IMR-90 (cell line): Measurements from ENCODE around the gene KIAA0408. TPM values are rescaled to one million over a fixed set of nuclear protein-coding genes. Genes with fewer than 3 reads are reported as not detected.
A peak's percentile ranks its signal among the peaks of the same experiment; 100 is the strongest.

Experiments used
- ATAC-seq: fragments of 200-7000 bp; cut with Tn5 transposase; 2 replicates; pipeline ENCODE4 v1.9.1; 2020; ENCODE audit warnings: low read depth, mild to moderate bottlenecking, moderate library complexity
- BruUV-seq: library from RNA; stranded (reverse); fragments of 400-500 nt; replicated peaks from 2 replicates; lab custom pipeline; 2021; lab: Mats Ljungman, UMichigan
- CTCF ChIA-PET: fragments of 300-600 bp; formaldehyde crosslinking; extraction: SDS; loops from one replicate; lab custom pipeline; 2021; ENCODE audit warnings: antibody characterized with exemption; lab: Yijun Ruan, JAX
- POLR2A ChIA-PET: fragments of 300-600 bp; sonication (Branson Sonifier 250); formaldehyde crosslinking; loops from one replicate; lab custom pipeline; 2022; ENCODE audit warnings: antibody characterized with exemption; ENCODE audit not compliant: unreplicated experiment; lab: Charles Lee
- DNase-seq: peaks from one replicate; pipeline ENCODE4 v3.0.0; 2013
- H2AFZ ChIP-seq: replicated peaks from 2 replicates; pipeline ENCODE3; 2013; ENCODE audit warnings: low read length, mild to moderate bottlenecking; ENCODE audit not compliant: poor library complexity
- H2AK5ac ChIP-seq: 2 replicates; pipeline ENCODE4 v1.6.1; 2013; ENCODE audit warnings: low read depth, low read length, inconsistent platforms
- H2AK9ac ChIP-seq: replicated peaks from 2 replicates; pipeline ENCODE3; 2013; ENCODE audit warnings: mild to moderate bottlenecking, low read depth, low read length, moderate library complexity; ENCODE audit not compliant: poor library complexity
- H2BK120ac ChIP-seq: 2 replicates; pipeline ENCODE4 v1.6.1; 2013; ENCODE audit warnings: low read depth, low read length, inconsistent platforms
- H2BK15ac ChIP-seq: 3 replicates; pipeline ENCODE4 v1.6.1; 2013; ENCODE audit warnings: low read depth, low read length, inconsistent platforms
- H2BK20ac ChIP-seq: 2 replicates; pipeline ENCODE4 v1.6.1; 2013; ENCODE audit warnings: low read depth, mild to moderate bottlenecking, inconsistent platforms, low read length, moderate library complexity
- H2BK5ac ChIP-seq: 2 replicates; pipeline ENCODE4 v1.6.1; 2013; ENCODE audit warnings: mild to moderate bottlenecking, low read depth, low read length, inconsistent platforms; ENCODE audit not compliant: poor library complexity, severe bottlenecking
- H3K14ac ChIP-seq: replicated peaks from 2 replicates; pipeline ENCODE4 v1.6.1; 2013; ENCODE audit warnings: low read depth, low read length, inconsistent platforms
- H3K18ac ChIP-seq: 2 replicates; pipeline ENCODE4 v1.6.1; 2013; ENCODE audit warnings: low read depth, low read length, control low read depth
- H3K23ac ChIP-seq: 2 replicates; pipeline ENCODE4 v1.6.1; 2013; ENCODE audit warnings: low read depth, low read length, inconsistent platforms
- H3K27ac ChIP-seq: 2 replicates; pipeline ENCODE4 v1.5.1; 2013; ENCODE audit warnings: mild to moderate bottlenecking, control low read depth, low read length; ENCODE audit not compliant: insufficient read depth
- H3K27me3 ChIP-seq: 2 replicates; pipeline ENCODE4 v1.6.1; 2013; ENCODE audit warnings: low read length; ENCODE audit not compliant: control insufficient read depth, insufficient read depth
- H3K36me3 ChIP-seq: 2 replicates; pipeline ENCODE4 v1.6.1; 2013; ENCODE audit warnings: low read length, mixed read lengths; ENCODE audit not compliant: control insufficient read depth, insufficient read depth
- H3K4ac ChIP-seq: 2 replicates; pipeline ENCODE4 v1.6.1; 2013; ENCODE audit warnings: low read depth, low read length, inconsistent platforms
- H3K4me1 ChIP-seq: 2 replicates; pipeline ENCODE4 v1.6.1; 2013; ENCODE audit warnings: low read length, mixed read lengths; ENCODE audit not compliant: control insufficient read depth, insufficient read depth
- H3K4me2 ChIP-seq: 2 replicates; pipeline ENCODE4 v1.6.1; 2013; ENCODE audit warnings: low read depth, mild to moderate bottlenecking, control low read depth, low read length, moderate library complexity
- H3K4me3 ChIP-seq: 2 replicates; pipeline ENCODE4 v1.5.1; 2013; ENCODE audit warnings: low read depth, mild to moderate bottlenecking, control low read depth, low read length, moderate library complexity; ENCODE audit not compliant: insufficient read depth
- H3K56ac ChIP-seq: 2 replicates; pipeline ENCODE4 v1.6.1; 2013; ENCODE audit warnings: low read length, inconsistent platforms; ENCODE audit not compliant: insufficient read depth; ENCODE audit errors: extremely low read depth
- H3K79me1 ChIP-seq, 2 experiments: 2 replicates each; pipeline ENCODE4 v1.6.1; 2013; ENCODE audit warnings: low read length in 2 of 2, inconsistent platforms in 1 of 2, low read depth in 1 of 2
- H3K9ac ChIP-seq: 2 replicates; pipeline ENCODE4 v1.6.1; 2013; ENCODE audit warnings: low read depth, low read length, control low read depth
- H3K9me1 ChIP-seq: 2 replicates; pipeline ENCODE4 v1.6.1; 2013; ENCODE audit warnings: low read length, inconsistent platforms; ENCODE audit not compliant: insufficient read depth
- H3K9me3 ChIP-seq: 2 replicates; pipeline ENCODE4 v1.6.1; 2013; ENCODE audit warnings: low read length; ENCODE audit not compliant: control insufficient read depth, insufficient read depth
- H4K20me1 ChIP-seq: 2 replicates; pipeline ENCODE4 v1.6.1; 2013; ENCODE audit warnings: low read length, inconsistent platforms; ENCODE audit not compliant: insufficient read depth
- H4K5ac ChIP-seq: 2 replicates; pipeline ENCODE4 v1.6.1; 2013; ENCODE audit warnings: mild to moderate bottlenecking, low read depth, low read length, control low read depth
- H4K8ac ChIP-seq, 2 experiments: 2 replicates each; pipeline ENCODE4 v1.6.1; 2013; ENCODE audit warnings: low read depth in 2 of 2, low read length in 2 of 2, control low read depth in 1 of 2, inconsistent platforms in 1 of 2
- H4K91ac ChIP-seq: 2 replicates; pipeline ENCODE4 v1.6.1; 2013; ENCODE audit warnings: low read depth, low read length, inconsistent platforms; ENCODE audit not compliant: insufficient read depth
- CEBPB ChIP-seq: IDR thresholded peaks from 2 replicates; pipeline ENCODE4 v1.6.1; 2012; ENCODE audit warnings: low read depth, low read length, improper control_type of control experiment
- CHD1 ChIP-seq: IDR thresholded peaks from 2 replicates; pipeline ENCODE4 v1.6.1; 2012; ENCODE audit warnings: low read depth, low read length, improper control_type of control experiment
- FOS ChIP-seq: fragments of 150-350 bp; IDR thresholded peaks from 2 replicates; pipeline ENCODE4 v1.6.1; 2016; ENCODE audit warnings: low read depth, low read length
- MAFK ChIP-seq: IDR thresholded peaks from 2 replicates; pipeline ENCODE4 v1.6.1; 2012; ENCODE audit warnings: low read depth, low read length, improper control_type of control experiment
- MAZ ChIP-seq: IDR thresholded peaks from 2 replicates; pipeline ENCODE4 v1.6.1; 2012; ENCODE audit warnings: low read depth, mild to moderate bottlenecking, low read length, improper control_type of control experiment, moderate library complexity, borderline replicate concordance
- NFE2L2 ChIP-seq: fragments of 150-350 bp; IDR thresholded peaks from 2 replicates; pipeline ENCODE4 v1.6.1; 2016; ENCODE audit warnings: low read depth, mild to moderate bottlenecking, low read length
- RAD21 ChIP-seq: IDR thresholded peaks from 2 replicates; pipeline ENCODE4 v1.6.1; 2012; ENCODE audit warnings: low read length, improper control_type of control experiment
- RCOR1 ChIP-seq: IDR thresholded peaks from 2 replicates; pipeline ENCODE4 v1.6.1; 2012; ENCODE audit warnings: mild to moderate bottlenecking, low read length, improper control_type of control experiment; ENCODE audit not compliant: insufficient replicate concordance
- WGBS, 2 experiments: methylation state at CpG; one replicate each; pipeline versions ENCODE4 v1.1.5 to v1.1.7; 2013; ENCODE audit warnings: missing lambda C conversion rate in 2 of 2; ENCODE audit not compliant: insufficient read length in 1 of 2; ENCODE audit errors: extremely low coverage in 2 of 2; 5-methylcytosine and 5-hydroxymethylcytosine counted together
- dilution Hi-C: fragments of 300-500 bp; cut with HindIII; formaldehyde crosslinking; loops from one replicate; pipeline ENCODE4 v1.14.3; 2018; ENCODE audit warnings: low sequenced_read_pairs; ENCODE audit not compliant: unreplicated experiment
- in situ Hi-C: fragments of 300-500 bp; cut with MboI; formaldehyde crosslinking; loops from 3 replicates; pipeline ENCODE4 v1.14.3; 2019; ENCODE audit warnings: low sequenced_read_pairs, inconsistent platforms, mixed read lengths
- intact Hi-C: fragments of 100-400 bp; cut with micrococcal nuclease; formaldehyde crosslinking; loops from 2 replicates; pipeline ENCODE4 v1.10.0; 2022
- polyA plus RNA-seq, 3 experiments: library from polyadenylated mRNA; depleted of rRNA; stranded (reverse); fragments of >200 nt; gene quantifications; 2 replicates each; pipeline ENCODE4 v1.2.3, GENCODE V29; 2012; ENCODE audit warnings: low replicate concordance in 1 of 3
- total RNA-seq: library from RNA; depleted of rRNA; stranded (reverse); fragments of >200 nt; gene quantifications from 2 replicates; pipeline ENCODE4 v1.2.3, GENCODE V29; 2012
- TF ChIP-seq, protein P1 (sequence below): fragments of 150-350 bp; IDR thresholded peaks from 2 replicates; pipeline ENCODE4 v1.6.1; 2017; ENCODE audit warnings: mild to moderate bottlenecking, antibody characterized with exemption, low read length, low read depth
- TF ChIP-seq, protein P2 (sequence below): conservative IDR thresholded peaks from 2 replicates; pipeline ENCODE4 v1.5.1; 2012; ENCODE audit warnings: mild to moderate bottlenecking, low read depth, low read length, improper control_type of control experiment
- TF ChIP-seq, protein P3 (sequence below): fragments of 150-350 bp; IDR thresholded peaks from 2 replicates; pipeline ENCODE4 v1.6.1; 2016; ENCODE audit warnings: low read depth, mild to moderate bottlenecking, low read length, moderate library complexity, borderline replicate concordance

The KIAA0408 gene
- total and polyA plus RNA-seq, 2 of the 4 experiments (the other 2 are of a cell fraction) = 0.90 to 2.9 TPM

DNA sequence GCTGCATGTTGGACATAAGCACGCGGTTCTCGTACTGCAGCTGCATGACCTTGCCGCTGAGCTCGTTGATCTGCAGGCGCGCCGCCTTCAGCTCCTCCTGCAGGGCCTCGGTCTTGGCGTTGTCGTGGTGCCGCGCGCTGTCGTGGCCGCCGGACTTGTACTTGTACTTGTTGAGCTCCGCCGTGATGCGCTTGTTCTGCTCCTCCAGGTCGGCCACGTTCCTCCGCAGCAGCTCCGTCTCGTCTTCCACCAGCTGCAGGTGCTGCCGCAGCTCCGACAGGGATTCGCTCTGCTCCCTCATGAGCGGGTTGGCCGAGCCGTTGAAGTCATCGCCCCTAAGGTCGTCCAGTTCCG is 16.6 kb upstream of the KIAA0408 start:
- H2BK120ac ChIP-seq = no peak overlapping the region

More for the DNA sequence above, 16.6 kb upstream of the KIAA0408 start:
- no peak overlapping the region for H3K4me3 ChIP-seq
- H3K23ac ChIP-seq = no peak overlapping the region
- no peak overlapping the region for H3K56ac ChIP-seq
- peak overlapping the region; percentile 59 for H2AFZ ChIP-seq
- no peaks in the 10 kb centered on the region for H3K36me3 ChIP-seq
- BruUV-seq = no TSS peak
- H4K5ac ChIP-seq = no peak overlapping the region
- in situ Hi-C loops = no loop called here
- H2AK5ac ChIP-seq = no peak overlapping the region
- H3K4ac ChIP-seq = no peak overlapping the region
- H3K27me3 ChIP-seq = no peaks in the 10 kb centered on the region
- H3K27ac ChIP-seq = no peak overlapping the region
- H3K4me2 ChIP-seq = no peak overlapping the region
- H3K9ac ChIP-seq = no peak overlapping the region
- TF ChIP-seq, protein P1, sequence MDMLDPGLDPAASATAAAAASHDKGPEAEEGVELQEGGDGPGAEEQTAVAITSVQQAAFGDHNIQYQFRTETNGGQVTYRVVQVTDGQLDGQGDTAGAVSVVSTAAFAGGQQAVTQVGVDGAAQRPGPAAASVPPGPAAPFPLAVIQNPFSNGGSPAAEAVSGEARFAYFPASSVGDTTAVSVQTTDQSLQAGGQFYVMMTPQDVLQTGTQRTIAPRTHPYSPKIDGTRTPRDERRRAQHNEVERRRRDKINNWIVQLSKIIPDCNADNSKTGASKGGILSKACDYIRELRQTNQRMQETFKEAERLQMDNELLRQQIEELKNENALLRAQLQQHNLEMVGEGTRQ = no peak
- TF ChIP-seq MAZ = no peak
- no peak for TF ChIP-seq CEBPB
- TF ChIP-seq NFE2L2 = no peak
- no peak for TF ChIP-seq RAD21
- no peak for TF ChIP-seq FOS
- TF ChIP-seq, protein P2, sequence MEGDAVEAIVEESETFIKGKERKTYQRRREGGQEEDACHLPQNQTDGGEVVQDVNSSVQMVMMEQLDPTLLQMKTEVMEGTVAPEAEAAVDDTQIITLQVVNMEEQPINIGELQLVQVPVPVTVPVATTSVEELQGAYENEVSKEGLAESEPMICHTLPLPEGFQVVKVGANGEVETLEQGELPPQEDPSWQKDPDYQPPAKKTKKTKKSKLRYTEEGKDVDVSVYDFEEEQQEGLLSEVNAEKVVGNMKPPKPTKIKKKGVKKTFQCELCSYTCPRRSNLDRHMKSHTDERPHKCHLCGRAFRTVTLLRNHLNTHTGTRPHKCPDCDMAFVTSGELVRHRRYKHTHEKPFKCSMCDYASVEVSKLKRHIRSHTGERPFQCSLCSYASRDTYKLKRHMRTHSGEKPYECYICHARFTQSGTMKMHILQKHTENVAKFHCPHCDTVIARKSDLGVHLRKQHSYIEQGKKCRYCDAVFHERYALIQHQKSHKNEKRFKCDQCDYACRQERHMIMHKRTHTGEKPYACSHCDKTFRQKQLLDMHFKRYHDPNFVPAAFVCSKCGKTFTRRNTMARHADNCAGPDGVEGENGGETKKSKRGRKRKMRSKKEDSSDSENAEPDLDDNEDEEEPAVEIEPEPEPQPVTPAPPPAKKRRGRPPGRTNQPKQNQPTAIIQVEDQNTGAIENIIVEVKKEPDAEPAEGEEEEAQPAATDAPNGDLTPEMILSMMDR = no peak
- TF ChIP-seq RCOR1 = no peak
- TF ChIP-seq, protein P3, sequence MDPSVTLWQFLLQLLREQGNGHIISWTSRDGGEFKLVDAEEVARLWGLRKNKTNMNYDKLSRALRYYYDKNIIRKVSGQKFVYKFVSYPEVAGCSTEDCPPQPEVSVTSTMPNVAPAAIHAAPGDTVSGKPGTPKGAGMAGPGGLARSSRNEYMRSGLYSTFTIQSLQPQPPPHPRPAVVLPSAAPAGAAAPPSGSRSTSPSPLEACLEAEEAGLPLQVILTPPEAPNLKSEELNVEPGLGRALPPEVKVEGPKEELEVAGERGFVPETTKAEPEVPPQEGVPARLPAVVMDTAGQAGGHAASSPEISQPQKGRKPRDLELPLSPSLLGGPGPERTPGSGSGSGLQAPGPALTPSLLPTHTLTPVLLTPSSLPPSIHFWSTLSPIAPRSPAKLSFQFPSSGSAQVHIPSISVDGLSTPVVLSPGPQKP = no peak
- no peak for TF ChIP-seq MAFK
- no peak for TF ChIP-seq CHD1
- no peak overlapping the region for H4K91ac ChIP-seq
- ATAC-seq (no peak), DNase-seq (no peak)
- H2BK15ac ChIP-seq = no peak overlapping the region
- peaks cover 3% of the 10 kb centered on the region; the same call in 1 of the 2 replicates for H3K9me1 ChIP-seq
- ChIA-PET POLR2A (no interaction called here), CTCF (no interaction called here)
- H3K14ac ChIP-seq = no peak overlapping the region
- H3K4me1 ChIP-seq = peaks cover 2% of the 10 kb centered on the region; the same call in 1 of the 2 replicates
- H2BK5ac ChIP-seq = no peak overlapping the region
- no peak overlapping the region for H3K18ac ChIP-seq
- WGBS, 2 experiments = 84% methylated on average over 23 of the region's 34 CpGs; no CpG with 5 or more reads in 1 of the 2 experiments
- H3K79me1 ChIP-seq = no peaks in the 10 kb centered on the region
- no peak overlapping the region for H2BK20ac ChIP-seq
- H2AK9ac ChIP-seq = no peak overlapping the region
- H4K20me1 ChIP-seq = no peaks in the 10 kb centered on the region; the same call in 1 of the 2 replicates
- intact Hi-C loops = no loop called here
- H4K8ac ChIP-seq = no peak overlapping the region
- no peaks in the 10 kb centered on the region for H3K9me3 ChIP-seq
- dilution Hi-C loops = no loop called here
